Measurements from ENCODE around the gene TSPAN9. TPM values are rescaled to one million over a fixed set of nuclear protein-coding genes. Genes with fewer than 3 reads are reported as not detected.

The TSPAN9 gene
- total RNA-seq, 4 donors from 2014 or later: 27.8 to 47.2 (median 34.3) TPM

- H3K36me3 ChIP-seq: no peaks in the 10 kb centered on the region
- H3K4me3 ChIP-seq: no peak overlapping the region
- H3K27me3 ChIP-seq: no peaks in the 10 kb centered on the region
- TF ChIP-seq POLR2A (IDR thresholded peaks at IDR 0.05): no peak
- no peak for TF ChIP-seq POLR2AphosphoS5 (IDR thresholded peaks at IDR 0.05)
- TF ChIP-seq EP300 (IDR thresholded peaks at IDR 0.05): no peak
- TF ChIP-seq CTCF (IDR thresholded peaks at IDR 0.05): no peak
- H3K4me1 ChIP-seq: no peaks in the 10 kb centered on the region
- no peaks in the 10 kb centered on the region for H3K9me3 ChIP-seq
- 96% methylated on average over 17 of the region's 20 CpGs for WGBS
- no peak for DNase-seq (ENCODE audit: low spot score in 2 of 2)
- no peak overlapping the region for H3K27ac ChIP-seq
Measured at GRCh38 chr12:3225154-3225795, 148.1 kb downstream of the TSPAN9 start.

GRCh38 chr12:3225796-3226180 lies 148.6 kb downstream of the TSPAN9 start:
- Histone ChIP-seq H3K4me3 (no peak overlapping the region), H3K9me3 (no peaks in the 10 kb centered on the region), H3K36me3 (no peaks in the 10 kb centered on the region), H3K27ac (no peak overlapping the region), H3K27me3 (no peaks in the 10 kb centered on the region), H3K4me1 (no peaks in the 10 kb centered on the region)
- no peak for DNase-seq (ENCODE audit: low spot score in 2 of 2)
- TF ChIP-seq EP300 (IDR thresholded peaks at IDR 0.05) (no peak), POLR2AphosphoS5 (IDR thresholded peaks at IDR 0.05) (no peak), POLR2A (IDR thresholded peaks at IDR 0.05) (no peak), CTCF (IDR thresholded peaks at IDR 0.05) (no peak)
- 82% methylated on average over 3 of the region's 3 CpGs for WGBS

GRCh38 chr12:3226264-3226663 lies 149.1 kb downstream of the TSPAN9 start:
- H3K4me1 ChIP-seq: no peaks in the 10 kb centered on the region
- H3K9me3 ChIP-seq: no peaks in the 10 kb centered on the region
- 96% methylated on average over 3 of the region's 3 CpGs for WGBS
- H3K27me3 ChIP-seq: no peaks in the 10 kb centered on the region
- no peak for DNase-seq (ENCODE audit: low spot score in 2 of 2)
- no peaks in the 10 kb centered on the region for H3K36me3 ChIP-seq
- TF ChIP-seq EP300 (IDR thresholded peaks at IDR 0.05): no peak
- TF ChIP-seq POLR2AphosphoS5 (IDR thresholded peaks at IDR 0.05): no peak
- TF ChIP-seq POLR2A (IDR thresholded peaks at IDR 0.05): no peak
- TF ChIP-seq CTCF (IDR thresholded peaks at IDR 0.05): no peak
- H3K27ac ChIP-seq: no peak overlapping the region
- no peak overlapping the region for H3K4me3 ChIP-seq

- Histone ChIP-seq H3K4me1 (no peaks in the 10 kb centered on the region), H3K27ac (no peak overlapping the region), H3K4me3 (no peak overlapping the region), H3K9me3 (no peaks in the 10 kb centered on the region), H3K36me3 (no peaks in the 10 kb centered on the region), H3K27me3 (no peaks in the 10 kb centered on the region)
- whole genome bisulfite sequencing: 94% methylated on average over 7 of the region's 17 CpGs
- no peak for TF ChIP-seq EP300 (IDR thresholded peaks at IDR 0.05)
- TF ChIP-seq POLR2A (IDR thresholded peaks at IDR 0.05): no peak
- no peak for TF ChIP-seq CTCF (IDR thresholded peaks at IDR 0.05)
- TF ChIP-seq POLR2AphosphoS5 (IDR thresholded peaks at IDR 0.05): no peak
- no peak for DNase-seq (ENCODE audit: low spot score in 2 of 2)
Measured at GRCh38 chr12:3227076-3227975, 150.1 kb downstream of the TSPAN9 start.

GRCh38 chr12:3228552-3228951 lies 151.4 kb downstream of the TSPAN9 start:
- WGBS: 63% methylated on average over 5 of the region's 5 CpGs
- TF ChIP-seq POLR2AphosphoS5 (IDR thresholded peaks at IDR 0.05) (no peak), POLR2A (IDR thresholded peaks at IDR 0.05) (no peak), CTCF (IDR thresholded peaks at IDR 0.05) (no peak), EP300 (IDR thresholded peaks at IDR 0.05) (no peak)
- Histone ChIP-seq H3K27ac (no peak overlapping the region), H3K4me3 (no peak overlapping the region), H3K9me3 (no peaks in the 10 kb centered on the region), H3K27me3 (no peaks in the 10 kb centered on the region), H3K4me1 (no peaks in the 10 kb centered on the region), H3K36me3 (no peaks in the 10 kb centered on the region)
- DNase-seq (ENCODE audit: low spot score in 2 of 2): no peak

Measured in suprapubic skin (tissue), 4 donors.